ENCODE results near the gene PRTFDC1.
"Not testable (repeated sequence)": the region's sequence is repeated elsewhere in the genome, so short reads cannot be mapped to it uniquely, and the experiment has no call there.

PRTFDC1 gene

DNA sequence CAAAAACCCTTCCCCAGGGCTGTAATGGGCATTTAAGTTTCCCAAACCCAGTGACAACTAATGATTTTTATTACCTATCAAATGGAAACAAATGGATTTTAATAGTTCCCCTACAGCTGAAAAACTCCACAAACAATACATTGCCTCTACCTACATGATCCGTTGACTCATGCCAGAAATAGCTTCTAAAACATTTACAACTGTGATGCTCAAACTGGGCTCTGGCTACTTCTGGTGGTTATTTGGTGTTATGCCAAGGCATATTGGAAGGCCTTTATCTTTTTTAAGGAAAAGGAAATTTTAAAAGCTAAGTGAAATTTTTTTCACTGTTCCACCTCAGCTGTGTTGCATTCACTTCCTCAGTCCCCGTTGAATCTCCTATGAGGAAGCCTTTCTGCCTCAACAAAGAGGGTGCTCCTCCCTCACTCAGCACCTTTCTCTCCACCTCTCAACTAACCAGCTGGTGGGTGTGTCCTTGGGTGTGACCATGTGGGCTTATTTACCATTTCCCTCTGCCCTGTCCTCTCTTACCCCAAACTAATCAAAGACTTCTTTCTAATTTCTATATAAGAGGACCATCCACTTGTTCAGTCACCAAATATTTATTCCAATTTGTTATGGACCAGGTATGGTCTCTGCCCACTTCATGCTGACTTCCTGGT lies 82.9 kb downstream of the PRTFDC1 start:
- DNase-seq, result no peak

DNA sequence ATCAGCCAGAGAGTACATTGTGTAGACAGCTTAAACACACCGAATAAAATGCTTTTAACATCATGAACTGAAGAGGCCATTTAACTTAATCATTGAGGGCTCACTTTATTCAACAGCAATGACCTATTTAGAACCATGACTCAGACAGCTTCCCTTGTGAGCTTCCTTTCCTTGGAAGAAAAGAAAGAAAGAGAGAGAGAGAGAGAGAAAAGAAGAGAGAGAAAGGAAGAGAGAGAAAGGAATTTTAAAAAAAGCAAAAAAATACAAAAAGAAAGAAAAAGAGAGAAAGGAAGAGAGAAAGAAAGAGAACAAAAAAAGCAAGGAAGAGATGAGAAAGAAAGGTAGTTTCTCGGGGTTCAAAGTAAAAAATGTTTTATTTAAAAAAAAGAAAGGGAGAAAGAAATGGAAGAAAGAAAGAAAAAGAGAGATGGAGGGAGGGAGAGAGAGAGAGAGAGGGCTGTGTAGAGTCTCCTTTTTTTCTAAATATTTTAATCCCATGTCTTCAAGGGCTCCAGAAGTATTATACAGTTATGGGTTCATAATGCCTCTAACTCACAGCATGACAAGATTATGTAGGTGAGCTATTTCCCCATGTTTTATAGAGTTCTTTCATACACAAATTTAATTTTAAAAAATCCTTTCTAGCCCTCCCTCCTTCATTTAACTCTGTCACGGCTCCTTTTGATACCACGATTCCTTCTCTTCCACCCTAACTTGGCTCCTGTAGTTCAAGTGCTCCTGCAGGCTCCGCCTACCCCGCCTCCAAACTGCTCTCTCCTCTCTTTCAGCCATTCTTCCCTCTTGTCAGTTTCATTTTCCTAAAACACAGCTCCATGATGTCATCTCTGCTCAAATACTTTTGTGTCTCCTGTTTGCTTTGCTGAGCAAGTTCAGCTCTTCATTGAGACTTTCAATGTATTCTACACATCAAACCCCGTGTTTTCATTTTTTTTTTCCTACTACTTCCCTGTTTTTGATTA lies 85.5 kb downstream of the PRTFDC1 start:
- DNase-seq, result no peak

DNA sequence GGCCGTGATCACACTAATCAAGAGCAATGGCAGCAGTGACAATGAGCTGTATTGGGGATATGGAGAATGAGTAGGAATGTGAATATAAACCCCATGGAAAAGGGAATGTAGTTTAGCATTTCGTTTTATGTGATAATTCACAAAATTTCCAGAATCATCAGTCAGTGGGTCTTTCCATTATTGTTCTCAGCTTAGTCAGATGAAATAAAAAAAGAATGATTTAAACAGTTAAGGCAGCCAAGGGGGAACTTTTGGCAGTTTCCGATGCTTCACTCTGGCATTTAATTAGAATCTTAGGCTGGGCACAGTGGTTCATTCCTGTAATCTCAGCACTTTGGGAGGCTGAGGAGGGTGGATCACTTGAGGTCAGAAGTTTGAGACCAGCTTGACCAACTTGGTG lies 86.6 kb downstream of the PRTFDC1 start:
- DNase-seq, result no peak

DNA sequence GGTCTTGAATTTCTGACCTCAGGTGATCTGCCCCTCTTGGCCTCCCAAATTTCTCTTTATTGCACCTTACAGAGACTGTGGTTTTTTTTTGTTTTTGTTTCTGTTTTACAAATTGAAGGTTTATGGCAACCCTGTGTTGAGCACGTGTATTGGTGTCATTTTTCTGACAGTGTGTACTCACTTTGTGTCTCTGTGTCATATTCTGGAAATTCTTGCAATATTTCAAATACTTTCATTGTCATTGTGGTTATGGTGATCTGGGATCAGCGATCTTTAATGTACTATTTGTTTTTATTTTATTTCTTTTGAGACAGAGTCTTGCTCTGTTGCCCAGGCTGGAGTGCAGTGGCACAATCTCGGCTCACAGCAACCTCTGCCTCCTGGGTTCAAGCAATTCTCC lies 89.8 kb downstream of the PRTFDC1 start:
- no peak for DNase-seq

DNA sequence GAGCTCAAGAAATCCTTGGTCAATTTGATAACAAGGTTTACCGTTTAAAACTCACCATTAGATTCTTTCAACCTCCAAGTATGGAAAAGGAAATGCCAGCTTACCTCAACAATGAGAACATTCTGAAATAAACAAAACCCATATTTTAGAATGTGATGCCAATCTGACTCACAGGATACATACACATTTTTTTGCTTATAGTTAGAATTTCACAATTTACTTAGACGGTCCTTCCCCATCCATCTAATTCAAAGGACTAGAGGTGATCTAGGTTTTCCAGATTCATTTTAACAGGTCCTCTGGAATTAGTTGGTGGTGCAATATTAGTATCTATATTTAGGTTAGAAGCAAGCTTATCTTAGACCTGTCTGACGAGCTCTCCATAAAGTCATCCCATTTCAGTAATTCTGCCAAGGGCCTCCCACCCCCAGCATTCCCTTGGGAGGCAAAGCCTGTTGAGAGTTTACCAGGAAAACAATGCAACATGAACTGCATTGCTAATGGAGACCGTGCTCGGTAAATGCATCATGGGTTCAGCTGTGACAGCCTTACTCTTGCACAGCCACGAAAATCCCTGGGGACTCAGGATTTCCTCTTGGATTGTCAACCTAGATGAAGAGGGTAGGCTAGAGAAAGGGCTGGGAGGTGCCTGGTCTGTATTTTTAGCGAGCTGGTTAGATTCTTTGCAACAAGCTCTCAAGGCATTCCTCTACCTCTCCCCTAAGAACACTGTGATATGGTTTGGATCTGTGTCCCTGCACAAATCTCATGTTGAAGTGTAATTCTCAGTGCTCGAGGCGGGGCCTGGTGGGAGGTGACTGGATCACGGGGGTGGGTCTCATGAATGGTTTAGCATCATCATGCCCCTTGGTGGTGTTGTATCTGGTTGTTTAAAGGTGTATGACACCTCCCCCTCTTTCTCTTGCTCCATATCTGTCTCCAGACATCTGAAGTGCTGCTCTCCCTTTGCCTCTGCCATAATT lies 93.8 kb downstream of the PRTFDC1 start:
- no peak for DNase-seq

DNA sequence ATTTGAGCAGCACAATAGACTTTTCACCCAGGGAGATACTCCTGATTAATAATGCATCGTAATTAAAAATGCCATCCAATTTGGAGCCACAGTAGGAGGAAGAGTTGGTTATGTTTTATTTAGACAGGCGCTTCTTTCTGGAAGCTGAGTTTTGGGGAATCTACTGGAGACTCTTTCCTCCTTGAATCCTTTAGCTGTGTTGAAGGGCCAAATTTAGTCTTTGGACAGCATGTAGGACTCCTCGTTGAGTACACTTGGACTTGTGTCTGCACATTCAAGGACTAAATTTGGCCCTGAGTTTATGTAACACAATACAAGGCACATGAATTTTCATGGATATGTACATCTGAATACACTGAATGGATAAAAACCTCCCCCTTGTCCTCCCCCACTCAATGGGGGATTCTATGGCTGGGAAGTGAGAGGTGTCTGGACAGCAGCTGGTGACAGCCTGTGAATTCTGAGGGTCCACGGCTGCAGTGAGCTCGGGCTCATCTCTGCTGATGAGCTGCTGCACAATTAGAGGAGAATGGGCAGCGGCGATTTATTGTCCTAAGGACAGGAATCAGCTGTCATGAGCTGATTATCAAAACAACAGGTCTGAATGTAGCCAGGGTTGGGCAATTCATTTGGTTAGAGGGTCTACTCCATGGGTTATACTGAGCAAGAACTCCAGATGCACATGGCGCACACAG lies 95.2 kb downstream of the PRTFDC1 start:
- DNase-seq, result no peak

DNA sequence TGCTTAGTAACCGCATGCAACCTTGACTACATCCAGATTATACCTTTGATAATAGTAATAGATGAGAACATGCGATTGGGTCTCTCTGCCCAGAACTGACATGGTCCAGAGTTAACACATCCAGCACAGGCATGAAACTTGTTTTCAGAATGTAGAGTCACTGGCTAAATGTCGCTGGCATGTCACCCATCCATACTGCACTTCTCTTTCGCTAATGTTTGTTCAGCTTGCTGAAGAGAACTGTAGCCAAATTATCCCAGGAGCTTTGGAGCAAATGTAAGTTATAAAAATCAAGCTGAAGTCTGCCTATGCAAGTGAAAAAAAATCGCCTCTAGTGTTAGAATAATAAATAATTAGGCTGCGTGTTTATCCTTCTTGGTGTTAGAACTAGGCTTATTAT lies 98.2 kb downstream of the PRTFDC1 start:
- no peak for DNase-seq

DNA sequence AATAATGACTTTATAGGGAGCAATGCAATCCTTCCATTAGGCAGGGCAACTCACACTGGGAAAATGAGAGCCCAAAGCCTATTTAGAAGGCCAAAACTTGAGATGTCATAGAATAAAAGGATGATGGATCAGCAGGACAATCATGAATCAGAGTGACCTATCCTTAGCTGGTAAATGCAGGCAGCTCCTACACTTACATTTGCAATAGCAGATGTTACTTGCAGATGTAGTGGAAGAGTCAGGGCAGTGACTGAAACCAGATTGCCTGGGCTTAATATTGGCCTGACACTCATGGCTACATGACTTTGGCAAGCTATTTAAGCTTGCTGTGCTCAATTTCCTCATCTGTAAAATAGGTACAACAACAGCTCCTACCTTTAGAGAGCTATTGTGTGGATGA lies 98.7 kb downstream of the PRTFDC1 start:
- DNase-seq, result no peak

DNA sequence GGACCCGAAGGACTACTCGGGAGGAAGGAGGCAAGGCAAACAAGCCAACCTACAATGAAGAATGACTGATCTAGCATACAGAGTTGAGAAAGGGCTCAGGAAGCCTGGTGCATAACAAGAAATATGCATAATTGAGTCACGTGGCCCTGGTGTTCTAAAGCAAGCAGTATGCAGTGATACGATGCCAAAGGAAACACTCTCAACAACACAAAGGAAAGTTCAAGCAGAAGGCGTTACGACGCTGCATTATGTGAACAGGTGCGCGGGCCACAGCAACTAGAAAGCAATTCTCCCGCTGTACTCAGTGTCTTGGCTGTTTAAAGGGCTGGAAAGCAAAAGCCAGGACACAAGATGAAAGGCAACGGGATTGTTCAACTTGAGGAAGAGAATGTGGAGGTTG lies 100.8 kb downstream of the PRTFDC1 start:
- DNase-seq, result no peak

DNA sequence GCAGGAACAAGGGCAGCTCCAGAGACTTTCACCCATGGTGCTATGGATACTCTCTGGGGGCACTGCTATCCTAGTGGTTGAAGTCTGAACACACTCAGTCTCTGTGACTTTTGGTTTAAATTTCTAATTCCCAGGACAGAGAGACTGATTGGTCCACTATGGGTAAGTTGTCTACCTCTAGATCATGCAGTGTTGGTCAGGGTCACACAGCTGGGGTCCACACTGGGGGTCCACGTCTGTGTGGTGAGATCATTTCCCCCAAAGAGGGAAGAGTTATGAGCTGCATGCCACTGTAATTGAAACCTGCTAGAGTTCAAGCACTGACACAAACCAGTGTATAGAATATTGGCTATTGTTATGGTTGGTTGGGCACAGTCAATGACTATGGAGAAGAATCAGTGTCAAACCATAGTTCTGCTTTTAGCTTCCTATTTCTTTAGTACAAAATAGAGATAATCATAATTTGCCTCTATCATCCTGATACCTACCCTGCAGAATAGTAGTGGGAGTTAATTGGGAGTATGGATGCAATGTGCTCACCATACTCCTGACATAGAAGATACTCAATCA lies 101.6 kb downstream of the PRTFDC1 start:
- DNase-seq, result no peak

DNA sequence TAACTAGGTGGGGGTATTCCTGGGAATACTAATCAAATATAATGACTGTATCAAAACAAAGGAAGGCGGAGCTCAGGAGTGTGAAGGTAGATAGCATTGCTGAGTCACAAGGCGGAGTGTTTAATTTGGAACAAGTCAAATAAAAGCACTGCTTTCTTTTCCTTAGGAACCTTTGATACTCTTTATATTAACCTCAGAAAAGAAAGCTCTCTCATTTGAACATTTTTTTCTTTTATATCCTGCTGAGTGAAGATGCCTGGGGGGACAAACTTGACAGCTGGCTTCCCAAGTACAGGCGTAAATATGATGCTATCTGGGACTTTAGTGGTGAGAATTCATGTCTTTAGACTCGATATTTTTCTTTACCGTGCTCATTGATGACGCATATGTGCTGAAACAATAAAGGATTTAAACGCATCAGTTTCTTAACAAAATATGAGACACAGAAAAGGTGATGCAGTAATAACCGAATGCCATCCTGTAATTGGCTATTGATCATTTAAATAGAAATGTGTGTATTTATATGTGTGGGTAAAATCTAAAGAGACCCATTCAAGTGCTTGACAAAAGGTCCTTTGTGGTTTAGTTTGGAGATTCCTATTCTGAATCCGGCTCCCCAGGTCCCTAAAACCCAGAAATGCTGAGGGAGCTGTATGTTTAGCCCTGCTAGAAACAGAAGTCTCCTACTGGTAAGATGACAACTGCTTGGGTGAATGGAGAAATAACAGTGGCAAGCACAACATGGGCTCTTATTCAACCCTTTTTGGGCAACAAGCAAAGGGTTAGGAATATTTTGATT lies 102.7 kb downstream of the PRTFDC1 start:
- no peak for DNase-seq

DNA sequence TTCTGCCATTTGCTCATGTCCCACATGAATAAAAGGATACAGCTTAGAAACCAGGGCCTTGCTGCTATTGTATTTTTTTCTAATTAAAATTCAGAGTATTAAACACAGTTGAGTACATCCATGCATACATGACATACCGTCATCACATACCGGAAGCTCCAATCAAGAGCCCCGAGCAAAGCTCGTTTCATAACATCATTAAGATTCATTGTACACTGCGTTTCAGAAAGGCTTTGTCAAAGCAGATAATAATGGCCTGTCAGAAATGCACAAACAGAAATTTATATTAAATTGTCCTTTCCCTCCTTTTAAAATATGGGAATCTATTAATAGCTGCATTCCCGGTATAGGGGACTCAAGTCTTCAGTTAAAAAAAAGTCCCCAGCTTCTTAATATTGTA lies 103.4 kb downstream of the PRTFDC1 start:
- no peak for DNase-seq

DNA sequence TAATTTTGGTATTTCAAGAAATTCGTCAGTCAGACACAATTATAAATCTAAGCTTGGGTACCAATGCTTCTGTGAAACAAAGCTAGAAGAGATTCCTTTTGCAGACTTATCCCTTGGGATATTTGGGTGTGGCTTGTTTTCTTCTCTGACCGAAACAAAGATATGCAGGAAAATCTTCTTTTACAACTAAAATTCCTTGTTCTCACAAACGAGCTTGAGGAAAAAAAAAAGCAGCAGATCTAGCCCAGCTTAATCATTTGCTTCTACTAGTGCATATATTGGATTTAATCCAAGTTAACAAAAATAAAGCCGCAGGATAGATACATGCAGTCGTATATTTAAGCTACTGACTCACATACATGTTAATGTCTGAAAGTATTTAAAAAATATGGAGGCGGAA lies 104.2 kb downstream of the PRTFDC1 start:
- no peak for DNase-seq

DNA sequence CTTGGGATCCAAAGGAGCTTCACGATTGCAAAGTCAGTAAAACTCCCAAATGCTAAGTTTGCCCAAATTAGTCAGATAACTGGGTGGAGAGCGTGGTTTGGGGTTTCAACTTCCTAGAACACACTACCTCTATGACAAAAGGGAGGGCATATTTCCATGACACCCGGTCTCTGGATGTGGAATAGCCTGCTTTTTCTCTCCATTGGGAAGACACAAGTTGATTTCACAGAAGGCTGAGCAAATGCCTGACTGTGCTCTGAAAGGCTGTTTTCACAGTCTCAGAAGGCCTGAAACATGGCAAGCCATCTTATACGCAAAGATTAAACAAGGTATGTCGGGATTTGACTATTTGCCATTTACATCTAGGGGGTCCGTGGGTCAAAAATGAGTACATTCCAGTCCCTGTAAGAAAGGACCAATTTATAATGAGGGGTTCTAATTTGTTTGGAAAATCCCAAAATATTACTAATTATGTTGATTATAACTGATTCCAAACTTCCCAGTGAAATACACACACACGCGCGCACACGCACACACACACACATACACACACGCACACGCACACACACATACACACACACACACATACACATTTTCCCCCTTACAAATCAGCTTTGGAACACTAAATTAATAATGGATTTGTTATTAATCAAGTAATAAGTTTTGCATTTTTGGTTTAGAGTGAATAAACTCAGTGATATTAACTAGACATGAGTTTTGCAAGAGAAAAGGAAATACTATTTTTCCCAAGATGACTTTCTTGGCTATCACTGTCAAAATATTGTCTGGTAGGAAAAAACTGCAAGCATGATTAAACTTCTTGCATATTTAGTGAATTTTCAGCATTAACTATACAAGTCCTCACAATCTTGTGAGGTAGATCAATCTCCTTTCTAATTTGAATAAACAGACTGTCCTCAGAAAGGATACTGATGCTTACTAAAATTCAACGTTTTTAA lies 105.0 kb downstream of the PRTFDC1 start:
- DNase-seq, result no peak

DNA sequence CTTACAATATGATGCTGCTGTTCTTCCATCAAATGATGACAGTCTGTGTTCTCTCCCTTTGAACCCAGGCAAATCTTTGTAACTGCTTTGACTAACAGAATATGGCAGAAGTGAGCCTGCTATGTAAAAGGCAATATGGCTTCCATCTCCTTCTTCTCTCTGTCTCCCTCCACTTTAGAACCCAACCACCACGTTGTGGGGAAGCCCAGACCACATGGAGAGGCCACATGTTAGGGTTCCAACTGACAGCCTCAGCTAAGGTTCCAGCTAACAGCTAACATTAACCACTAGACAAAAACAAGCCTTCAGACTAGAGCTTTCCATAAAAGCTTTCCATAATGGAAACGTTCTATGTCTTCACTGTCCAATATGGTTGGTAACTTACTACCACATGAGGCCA lies 107.7 kb downstream of the PRTFDC1 start:
- DNase-seq, result no peak

DNA sequence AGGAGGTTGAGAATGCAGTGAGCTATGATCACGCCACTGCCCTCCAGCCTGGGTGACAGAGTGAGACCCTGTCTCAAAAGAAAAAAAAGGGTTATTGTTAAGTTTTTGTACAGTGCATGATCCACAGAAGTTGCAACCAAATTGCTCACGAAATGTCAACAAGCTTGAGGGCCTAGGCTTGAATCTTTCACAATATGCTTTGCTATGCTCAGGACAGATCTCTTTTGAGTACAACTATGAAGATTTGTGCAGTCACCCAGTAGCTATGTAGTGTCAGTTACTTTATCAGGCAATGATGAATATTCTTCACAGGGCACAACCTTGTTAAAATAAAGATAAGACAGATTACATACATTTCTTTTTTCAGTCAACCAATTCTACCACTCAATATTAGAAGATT lies 109.2 kb downstream of the PRTFDC1 start:
- DNase-seq, result no peak

DNA sequence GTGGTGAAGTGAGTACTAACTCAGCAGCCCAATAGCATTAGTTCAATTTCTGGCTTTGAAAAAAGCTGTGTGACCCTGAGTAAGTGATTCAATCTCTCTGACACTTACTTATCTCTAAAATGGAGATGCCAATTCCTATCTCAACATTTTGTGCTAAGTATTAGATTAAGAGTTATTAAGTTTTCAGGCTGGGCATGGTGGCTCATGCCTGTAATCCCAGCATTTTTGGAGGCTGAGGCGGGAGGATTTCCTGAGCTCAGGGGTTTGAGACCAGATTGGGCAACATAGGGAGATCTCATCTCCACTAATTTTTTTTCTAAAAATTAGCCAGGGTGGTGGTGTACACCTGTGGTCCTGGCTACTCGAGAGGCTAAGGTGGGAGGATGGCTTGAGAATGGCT lies 109.5 kb downstream of the PRTFDC1 start:
- no peak for DNase-seq

DNA sequence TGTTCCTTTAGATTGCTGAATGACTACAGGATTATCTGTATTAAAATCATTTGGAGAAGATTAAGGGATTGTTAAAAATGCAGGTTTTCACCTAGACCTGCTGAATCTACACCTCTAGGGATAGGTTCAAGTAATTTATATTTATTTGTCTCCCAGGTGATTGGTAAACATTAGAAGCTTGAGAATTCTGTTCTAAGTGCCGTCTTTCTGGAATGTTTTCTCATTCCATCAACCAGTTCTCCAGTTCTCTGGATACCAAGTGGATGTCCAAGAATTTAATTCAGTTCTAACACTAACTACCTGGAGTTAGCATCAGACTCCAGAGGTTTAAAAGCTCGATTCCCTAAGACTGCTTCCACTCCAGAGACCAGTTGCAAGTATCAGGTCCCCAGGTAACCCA lies 110.9 kb downstream of the PRTFDC1 start:
- DNase-seq, result no peak

DNA sequence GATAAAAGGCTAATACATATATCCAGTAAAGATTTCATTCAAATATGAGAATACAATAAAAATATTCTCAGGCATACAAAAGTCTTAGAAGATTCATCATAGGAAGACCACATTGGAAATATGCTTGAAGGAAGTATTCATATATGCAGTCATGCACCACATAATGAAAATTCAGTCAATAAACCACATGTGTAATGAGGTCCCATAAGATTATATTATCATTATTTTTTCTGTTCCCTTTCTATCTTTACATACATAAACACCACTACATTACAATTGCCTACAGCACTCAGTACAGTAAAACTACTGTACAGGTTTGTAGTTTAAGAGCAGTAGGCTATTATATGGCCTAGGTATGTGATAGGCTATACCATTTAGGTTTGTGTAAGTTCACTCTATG lies 111.6 kb downstream of the PRTFDC1 start:
- no peak for DNase-seq

DNA sequence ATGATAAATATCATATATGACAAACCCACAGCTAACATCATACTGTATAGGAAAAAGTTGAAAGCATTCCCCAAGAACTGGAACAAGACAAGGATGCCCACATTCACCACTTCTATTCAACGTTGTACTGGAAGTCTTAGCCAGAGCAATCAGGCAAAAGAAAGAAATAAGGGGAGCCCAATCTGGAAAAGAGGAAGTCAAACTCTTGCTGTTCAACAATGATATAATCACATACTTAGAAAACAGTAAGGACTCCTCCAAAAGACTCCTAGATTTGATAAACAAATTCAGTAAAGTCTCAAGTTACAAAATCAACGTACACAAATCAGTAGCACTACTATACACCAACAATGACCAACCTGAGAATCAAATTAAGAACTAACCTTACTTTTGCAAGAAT lies 114.6 kb downstream of the PRTFDC1 start:
- DNase-seq, result not testable (repeated sequence)

All from activated CD4-positive, CD25-positive, alpha-beta regulatory T cell (primary cell).